GM12801 (cell line): ENCODE data around the gene ZNRF1.

ENCODE experiments used
- TF ChIP-seq, protein P1 (sequence below): IDR thresholded peaks from one replicate; pipeline ENCODE4 v1.5.1; 2011; ENCODE audit warnings: control low read depth; ENCODE audit not compliant: insufficient read length; ENCODE audit errors: extremely low read depth

ZNRF1 gene

DNA sequence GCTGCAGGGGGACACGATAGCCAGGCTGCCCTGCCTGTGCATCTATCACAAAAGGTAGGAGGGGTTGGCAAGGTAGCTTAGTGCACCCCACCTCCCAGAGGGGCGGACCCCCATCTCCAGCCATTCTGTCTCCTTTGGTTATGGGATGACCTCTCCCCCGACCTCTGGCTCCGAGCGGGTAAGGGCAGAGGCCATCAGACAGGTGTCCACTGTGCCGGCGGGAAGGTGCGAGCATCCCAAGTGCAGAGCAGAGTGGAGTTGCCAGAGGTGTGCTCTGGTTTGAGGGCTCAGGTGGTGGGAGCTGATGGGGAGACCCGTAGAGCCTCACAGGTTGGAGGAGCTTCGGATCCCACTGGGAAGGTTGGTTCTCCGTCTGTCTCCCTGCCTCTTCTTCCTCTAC lies 106.0 kb downstream of the ZNRF1 start:
- TF ChIP-seq, protein P1, sequence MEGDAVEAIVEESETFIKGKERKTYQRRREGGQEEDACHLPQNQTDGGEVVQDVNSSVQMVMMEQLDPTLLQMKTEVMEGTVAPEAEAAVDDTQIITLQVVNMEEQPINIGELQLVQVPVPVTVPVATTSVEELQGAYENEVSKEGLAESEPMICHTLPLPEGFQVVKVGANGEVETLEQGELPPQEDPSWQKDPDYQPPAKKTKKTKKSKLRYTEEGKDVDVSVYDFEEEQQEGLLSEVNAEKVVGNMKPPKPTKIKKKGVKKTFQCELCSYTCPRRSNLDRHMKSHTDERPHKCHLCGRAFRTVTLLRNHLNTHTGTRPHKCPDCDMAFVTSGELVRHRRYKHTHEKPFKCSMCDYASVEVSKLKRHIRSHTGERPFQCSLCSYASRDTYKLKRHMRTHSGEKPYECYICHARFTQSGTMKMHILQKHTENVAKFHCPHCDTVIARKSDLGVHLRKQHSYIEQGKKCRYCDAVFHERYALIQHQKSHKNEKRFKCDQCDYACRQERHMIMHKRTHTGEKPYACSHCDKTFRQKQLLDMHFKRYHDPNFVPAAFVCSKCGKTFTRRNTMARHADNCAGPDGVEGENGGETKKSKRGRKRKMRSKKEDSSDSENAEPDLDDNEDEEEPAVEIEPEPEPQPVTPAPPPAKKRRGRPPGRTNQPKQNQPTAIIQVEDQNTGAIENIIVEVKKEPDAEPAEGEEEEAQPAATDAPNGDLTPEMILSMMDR = no peak

DNA sequence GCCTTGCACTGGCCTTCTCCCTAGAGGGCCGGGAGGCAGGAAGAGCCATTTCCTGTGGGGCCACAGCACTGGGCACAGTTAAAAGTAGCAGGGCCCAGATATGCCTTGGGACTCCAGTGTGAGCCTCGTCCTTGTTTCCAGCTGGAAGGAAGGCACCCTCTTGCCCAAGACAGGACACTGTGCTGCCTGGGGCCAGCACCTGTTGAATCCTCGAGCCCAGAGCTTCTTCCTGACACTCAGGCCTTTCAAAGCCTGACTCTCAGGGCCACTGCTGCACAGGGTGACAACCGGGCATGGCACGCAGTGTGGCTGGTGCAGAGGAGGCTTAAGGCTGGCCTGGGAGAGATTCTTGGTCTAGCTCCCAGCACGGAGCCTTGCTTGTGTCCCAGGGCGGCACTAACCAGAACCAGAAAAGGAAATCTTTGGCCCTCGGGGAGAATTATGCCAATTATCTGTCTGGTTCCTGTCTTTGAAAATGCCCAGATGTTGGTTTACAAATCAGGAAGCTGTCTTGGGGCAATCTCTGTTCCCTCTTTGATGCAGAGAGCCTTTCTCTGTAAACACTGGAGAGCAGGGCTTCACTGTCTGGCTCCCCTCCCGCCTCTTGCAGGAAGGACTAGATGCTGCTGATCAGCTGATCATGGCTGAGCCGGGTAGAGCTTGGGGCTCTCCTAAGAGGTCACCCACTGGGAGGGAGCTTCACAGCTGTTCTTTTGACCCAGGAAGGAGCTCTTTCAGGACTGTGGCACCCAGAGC lies 106.7 kb downstream of the ZNRF1 start:
- TF ChIP-seq, protein P1 = no peak

DNA sequence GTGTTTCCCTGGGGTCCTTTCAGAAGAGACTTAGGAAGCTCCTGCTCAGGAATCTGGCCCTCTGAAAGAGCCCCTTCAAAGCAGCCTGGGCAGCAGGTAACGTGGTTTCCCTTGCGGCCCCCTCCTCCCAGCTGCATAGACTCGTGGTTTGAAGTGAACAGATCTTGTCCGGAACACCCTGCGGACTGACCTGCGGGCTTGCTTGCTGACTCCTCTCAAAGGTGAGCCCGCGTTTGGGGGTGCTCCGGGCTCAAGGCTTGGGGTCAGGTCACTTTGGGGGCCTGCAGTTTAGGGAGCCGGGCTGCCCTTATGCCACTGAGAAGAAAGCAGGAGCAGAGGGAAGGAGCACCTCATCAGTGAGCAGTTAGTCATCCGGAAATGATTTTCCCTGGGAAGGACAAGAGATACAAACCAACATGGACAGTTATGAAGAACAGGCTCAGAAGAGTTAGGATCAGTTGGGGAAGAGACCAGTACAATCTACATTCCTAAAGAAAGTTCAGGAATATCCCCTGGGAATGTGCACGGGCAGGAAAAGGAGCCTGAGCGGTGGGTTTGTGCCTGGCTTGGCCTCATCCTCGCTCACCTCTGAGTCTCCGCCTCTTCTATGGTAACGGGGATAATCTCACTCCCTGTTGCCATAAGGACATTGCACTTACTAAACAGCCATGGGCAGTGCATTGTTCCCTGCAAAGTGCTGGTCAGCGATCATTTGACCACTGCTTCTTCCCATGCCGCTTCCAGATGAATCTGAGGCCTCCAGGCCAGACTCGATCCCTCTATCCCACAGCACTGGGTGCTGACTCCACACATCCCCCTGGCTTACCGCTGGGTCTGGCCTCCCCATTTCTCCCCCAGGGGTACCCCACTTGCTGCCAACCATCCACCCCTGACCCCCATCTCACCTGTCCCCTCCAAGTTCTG lies 107.8 kb downstream of the ZNRF1 start:
- TF ChIP-seq, protein P1 = no peak

DNA sequence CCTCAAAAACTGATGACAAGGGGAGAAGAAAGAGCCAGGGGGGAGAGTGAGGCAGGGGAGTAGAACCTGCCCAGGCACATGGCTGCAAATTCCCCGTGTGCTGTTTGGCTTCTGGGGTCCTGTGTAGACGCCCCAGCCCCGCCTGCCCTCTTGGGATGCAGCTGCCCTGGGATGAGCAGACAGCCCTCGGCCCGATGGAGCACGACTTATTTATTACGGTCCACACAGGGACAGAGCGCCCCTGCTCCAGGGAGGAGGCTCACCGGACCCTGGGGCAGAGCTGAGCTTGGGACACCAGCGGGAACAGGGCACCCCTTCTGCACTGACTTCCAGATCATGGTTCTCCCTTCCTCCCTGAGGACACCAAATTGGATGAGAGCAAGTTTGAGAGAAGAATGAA lies 108.7 kb downstream of the ZNRF1 start:
- TF ChIP-seq, protein P1 = no peak

DNA sequence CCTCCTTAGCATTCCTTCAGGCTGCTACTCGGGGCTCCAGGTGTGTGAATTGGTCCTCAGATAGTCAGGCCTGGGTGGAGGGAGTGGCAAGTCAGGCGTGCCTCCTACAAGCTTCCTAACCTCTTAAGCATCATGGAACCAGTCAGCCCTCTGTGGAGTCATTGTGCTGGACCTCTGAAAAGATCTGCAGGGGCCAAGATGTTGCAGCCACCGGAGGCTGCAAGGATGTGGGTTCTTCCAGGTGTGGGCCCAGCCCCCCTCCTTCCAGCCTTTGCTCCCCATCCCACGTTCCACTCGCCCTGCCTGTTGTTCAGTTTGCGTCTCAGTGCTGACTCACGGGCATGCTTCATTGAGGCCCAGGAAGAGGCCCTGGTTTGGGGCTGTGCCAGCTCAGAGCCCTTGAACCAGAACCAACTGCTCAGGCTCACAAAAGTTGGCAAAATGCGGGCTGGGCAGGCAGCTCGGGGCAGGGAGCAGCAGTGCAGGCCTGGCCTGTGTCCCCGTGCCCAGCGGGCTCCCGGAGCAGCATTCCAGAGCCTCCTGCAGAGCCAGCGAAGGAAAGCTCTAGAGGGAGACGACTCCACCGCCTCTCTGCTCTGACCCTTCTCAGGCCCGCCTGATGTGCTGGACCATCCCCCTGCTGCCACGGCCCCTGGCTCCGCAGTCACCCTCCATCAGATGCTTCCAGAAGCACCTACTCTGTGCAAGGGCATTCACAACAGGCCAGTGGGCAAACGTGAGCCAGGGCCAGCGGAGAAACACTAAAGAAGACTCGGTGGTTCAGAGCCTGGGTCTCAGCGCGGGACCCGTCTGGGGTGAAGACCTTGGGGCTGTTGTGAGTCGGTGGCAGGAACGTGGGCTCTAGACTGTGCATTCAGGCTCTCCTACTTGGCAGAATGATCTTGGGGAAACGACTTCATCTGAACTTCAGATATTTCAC lies 110.2 kb downstream of the ZNRF1 start:
- TF ChIP-seq, protein P1 = no peak

DNA sequence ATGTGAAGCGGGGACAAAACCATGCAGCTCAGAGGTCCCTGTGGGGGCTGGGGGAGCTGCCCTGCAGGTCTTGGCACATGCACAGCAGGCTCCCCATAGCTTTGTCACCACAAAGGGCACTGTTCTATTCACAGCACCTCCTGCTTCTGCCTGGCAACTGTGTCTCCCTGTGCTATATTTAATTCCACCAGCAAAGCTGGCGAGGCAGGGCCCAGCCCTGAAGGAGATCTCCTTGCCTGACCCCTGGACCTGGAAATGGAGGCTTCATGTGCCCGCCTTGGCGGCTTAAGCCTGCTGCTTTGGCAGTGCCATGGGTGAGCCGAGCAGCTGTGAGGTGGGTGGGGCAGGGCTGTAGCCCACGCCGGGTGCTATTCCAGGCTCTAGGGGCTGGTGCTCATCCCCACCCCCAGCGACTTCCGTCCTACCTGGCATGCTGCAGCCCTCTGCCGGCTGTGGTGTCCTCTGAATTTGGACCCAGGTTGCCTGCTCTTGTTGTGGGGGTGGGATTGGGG lies 111.0 kb downstream of the ZNRF1 start:
- TF ChIP-seq, protein P1 = no peak
